ENCODE measurements around the gene ADD3. TPM values are rescaled to one million over a fixed set of nuclear protein-coding genes. Genes with fewer than 3 reads are reported as not detected.

Gene ADD3
- total and polyA plus RNA-seq, 2 of the 13 experiments (the other 11 are each of a cell fraction or from before 2014, with no cell fraction given) = 44.7 to 57.5 TPM

DNA sequence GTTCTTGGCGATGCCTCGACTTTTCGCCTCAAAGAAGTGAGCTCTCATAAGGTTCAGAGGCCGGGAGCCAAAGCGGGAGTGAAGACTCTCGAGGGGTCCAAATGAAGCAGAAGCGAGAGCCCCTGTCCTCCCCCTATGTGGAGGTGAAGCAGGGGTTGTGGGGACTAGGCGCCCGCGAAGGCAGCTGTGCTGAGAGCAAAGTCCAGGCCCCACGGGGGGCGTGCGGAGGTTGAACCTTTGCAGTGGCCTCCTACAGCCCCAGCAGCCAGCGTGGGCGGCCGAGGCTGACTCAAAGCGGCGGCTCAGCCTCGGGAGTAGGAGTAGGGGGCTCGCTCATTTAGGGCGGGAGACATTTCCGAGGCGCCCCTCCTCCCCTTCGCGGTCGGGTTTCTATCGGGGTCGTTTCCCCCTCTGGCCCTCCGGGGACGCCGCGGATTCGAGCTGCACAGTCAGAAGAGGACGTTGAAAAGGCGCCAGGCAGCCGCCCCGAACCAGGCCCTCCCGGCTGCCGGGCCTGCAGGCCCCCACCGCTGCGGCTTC lies 553 bp upstream of the ADD3 start (continued):
- no peak; the same call in 1 of the 2 replicates for TF ChIP-seq NFIC (IDR thresholded peaks at IDR 0.05; ENCODE audit: low read length)
- TF ChIP-seq SMARCC2 (IDR thresholded peaks at IDR 0.05) = no peak
- TF ChIP-seq ZNF354B (CRISPR knock-in tag; IDR thresholded peaks at IDR 0.05) = no peak
- peak; percentile 76; the same call in 1 of the 2 replicates for TF ChIP-seq SALL2 (CRISPR knock-in tag; IDR thresholded peaks at IDR 0.05)
- TF ChIP-seq, protein P1, sequence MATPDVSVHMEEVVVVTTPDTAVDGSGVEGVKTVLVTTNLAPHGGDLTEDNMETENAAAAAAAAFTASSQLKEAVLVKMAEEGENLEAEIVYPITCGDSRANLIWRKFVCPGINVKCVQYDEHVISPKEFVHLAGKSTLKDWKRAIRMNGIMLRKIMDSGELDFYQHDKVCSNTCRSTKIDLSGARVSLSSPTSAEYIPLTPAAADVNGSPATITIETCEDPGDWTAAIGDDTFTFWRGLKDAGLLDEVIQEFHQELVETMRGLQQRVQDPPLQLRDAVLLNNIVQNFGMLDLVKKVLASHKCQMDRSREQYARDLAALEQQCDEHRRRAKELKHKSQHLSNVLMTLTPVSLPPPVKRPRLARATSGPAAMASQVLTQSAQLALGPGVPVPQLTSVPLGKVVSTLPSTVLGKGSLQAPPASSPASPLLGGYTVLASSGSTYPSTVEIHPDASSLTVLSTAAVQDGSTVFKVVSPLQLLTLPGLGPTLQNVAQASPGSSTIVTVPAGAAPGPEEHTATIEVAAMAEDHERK (CRISPR knock-in tag; IDR thresholded peaks at IDR 0.05; ENCODE audit: low read depth) = no peak
- TF ChIP-seq, protein P2, sequence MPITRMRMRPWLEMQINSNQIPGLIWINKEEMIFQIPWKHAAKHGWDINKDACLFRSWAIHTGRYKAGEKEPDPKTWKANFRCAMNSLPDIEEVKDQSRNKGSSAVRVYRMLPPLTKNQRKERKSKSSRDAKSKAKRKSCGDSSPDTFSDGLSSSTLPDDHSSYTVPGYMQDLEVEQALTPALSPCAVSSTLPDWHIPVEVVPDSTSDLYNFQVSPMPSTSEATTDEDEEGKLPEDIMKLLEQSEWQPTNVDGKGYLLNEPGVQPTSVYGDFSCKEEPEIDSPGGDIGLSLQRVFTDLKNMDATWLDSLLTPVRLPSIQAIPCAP (CRISPR knock-in tag; IDR thresholded peaks at IDR 0.05; ENCODE audit: low read depth) = no peak
- TF ChIP-seq GATAD2A (CRISPR knock-in tag; IDR thresholded peaks at IDR 0.05) = 0 out of 2 replicates have a peak, but pooled peaks have one; percentile 42
- no peak for TF ChIP-seq ZNF143 (CRISPR knock-in tag; IDR thresholded peaks at IDR 0.05)
- TF ChIP-seq, protein P3, sequence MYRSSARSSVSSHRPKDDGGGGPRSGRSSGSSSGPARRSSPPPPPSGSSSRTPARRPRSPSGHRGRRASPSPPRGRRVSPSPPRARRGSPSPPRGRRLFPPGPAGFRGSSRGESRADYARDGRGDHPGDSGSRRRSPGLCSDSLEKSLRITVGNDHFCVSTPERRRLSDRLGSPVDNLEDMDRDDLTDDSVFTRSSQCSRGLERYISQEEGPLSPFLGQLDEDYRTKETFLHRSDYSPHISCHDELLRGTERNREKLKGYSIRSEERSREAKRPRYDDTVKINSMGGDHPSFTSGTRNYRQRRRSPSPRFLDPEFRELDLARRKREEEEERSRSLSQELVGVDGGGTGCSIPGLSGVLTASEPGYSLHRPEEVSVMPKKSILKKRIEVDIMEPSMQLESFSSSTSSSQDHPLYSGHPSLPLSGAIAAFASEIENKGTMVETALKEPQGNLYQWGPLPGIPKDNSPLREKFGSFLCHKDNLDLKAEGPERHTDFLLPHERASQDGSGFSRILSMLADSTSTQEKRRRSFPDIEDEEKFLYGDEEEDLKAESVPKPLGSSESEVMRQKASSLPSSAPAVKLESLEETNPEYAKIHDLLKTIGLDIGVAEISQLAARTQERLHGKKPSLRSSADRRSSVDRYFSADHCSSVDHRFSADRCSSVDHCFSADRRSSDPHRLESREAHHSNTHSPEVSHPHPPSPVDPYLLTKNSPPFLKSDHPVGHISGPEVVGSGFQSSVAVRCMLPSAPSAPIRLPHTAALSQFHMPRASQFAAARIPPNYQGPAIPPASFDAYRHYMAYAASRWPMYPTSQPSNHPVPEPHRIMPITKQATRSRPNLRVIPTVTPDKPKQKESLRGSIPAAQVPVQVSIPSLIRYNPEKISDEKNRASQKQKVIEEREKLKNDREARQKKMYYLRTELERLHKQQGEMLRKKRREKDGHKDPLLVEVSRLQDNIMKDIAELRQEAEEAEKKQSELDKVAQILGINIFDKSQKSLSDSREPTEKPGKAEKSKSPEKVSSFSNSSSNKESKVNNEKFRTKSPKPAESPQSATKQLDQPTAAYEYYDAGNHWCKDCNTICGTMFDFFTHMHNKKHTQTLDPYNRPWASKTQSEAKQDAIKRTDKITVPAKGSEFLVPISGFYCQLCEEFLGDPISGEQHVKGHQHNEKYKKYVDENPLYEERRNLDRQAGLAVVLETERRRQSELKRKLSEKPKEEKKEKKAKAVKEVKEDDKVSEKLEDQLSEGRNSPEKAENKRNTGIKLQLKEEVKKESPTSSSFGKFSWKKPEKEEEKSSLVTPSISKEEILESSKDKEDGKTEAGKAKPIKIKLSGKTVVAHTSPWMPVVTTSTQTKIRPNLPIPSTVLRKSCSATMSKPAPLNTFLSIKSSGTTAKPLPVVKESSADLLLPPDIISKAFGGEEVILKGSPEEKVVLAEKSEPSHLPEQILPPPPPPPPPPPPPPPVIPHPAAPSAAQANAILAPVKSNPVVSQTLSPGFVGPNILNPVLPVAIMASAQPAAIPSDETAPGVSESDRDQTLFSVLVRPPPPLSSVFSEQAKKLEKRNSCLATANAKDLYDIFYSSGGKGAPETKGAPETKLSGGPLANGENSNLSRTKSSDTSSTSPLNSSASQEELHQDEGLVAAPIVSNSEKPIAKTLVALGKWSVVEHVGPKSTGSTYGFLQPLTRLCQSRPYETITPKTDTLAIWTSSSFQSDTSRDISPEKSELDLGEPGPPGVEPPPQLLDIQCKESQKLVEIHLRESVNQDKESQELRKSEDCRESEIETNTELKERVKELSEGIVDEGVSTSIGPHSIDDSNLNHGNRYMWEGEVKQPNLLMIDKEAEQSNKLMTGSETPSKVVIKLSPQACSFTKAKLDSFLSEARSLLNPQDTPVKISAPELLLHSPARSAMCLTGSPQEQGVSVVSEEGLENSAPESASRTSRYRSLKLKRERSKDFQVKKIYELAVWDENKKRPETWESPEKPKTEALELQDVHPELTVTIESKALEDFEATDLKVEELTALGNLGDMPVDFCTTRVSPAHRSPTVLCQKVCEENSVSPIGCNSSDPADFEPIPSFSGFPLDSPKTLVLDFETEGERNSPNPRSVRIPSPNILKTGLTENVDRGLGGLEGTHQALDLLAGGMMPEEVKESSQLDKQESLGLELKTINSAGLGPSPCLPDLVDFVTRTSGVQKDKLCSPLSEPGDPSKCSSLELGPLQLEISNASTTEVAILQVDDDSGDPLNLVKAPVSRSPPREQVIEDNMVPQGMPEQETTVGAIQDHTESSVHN (CRISPR knock-in tag; IDR thresholded peaks at IDR 0.05) = no peak
- no peak for TF ChIP-seq ZNF331 (CRISPR knock-in tag; IDR thresholded peaks at IDR 0.05)
- TF ChIP-seq ZNF383 (CRISPR knock-in tag; IDR thresholded peaks at IDR 0.05; ENCODE audit: borderline replicate concordance) = no peak
- no peak for TF ChIP-seq ZNF879 (CRISPR knock-in tag; IDR thresholded peaks at IDR 0.05)
- 0 out of 2 replicates have a peak, but pooled peaks have one; percentile 60 for TF ChIP-seq HNRNPL (IDR thresholded peaks at IDR 0.05; ENCODE audit: low read depth, low read length)
- TF ChIP-seq PITX1 (CRISPR knock-in tag; IDR thresholded peaks at IDR 0.05) = peak; percentile 65
- TF ChIP-seq, protein P4, sequence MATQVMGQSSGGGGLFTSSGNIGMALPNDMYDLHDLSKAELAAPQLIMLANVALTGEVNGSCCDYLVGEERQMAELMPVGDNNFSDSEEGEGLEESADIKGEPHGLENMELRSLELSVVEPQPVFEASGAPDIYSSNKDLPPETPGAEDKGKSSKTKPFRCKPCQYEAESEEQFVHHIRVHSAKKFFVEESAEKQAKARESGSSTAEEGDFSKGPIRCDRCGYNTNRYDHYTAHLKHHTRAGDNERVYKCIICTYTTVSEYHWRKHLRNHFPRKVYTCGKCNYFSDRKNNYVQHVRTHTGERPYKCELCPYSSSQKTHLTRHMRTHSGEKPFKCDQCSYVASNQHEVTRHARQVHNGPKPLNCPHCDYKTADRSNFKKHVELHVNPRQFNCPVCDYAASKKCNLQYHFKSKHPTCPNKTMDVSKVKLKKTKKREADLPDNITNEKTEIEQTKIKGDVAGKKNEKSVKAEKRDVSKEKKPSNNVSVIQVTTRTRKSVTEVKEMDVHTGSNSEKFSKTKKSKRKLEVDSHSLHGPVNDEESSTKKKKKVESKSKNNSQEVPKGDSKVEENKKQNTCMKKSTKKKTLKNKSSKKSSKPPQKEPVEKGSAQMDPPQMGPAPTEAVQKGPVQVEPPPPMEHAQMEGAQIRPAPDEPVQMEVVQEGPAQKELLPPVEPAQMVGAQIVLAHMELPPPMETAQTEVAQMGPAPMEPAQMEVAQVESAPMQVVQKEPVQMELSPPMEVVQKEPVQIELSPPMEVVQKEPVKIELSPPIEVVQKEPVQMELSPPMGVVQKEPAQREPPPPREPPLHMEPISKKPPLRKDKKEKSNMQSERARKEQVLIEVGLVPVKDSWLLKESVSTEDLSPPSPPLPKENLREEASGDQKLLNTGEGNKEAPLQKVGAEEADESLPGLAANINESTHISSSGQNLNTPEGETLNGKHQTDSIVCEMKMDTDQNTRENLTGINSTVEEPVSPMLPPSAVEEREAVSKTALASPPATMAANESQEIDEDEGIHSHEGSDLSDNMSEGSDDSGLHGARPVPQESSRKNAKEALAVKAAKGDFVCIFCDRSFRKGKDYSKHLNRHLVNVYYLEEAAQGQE (IDR thresholded peaks at IDR 0.05; ENCODE audit: borderline replicate concordance in 1 of 2, low read depth in 1 of 2, low read length in 2 of 2) = peak in 1 of 2 experiments; percentile 7; a peak in 1 of 4 replicates
- TF ChIP-seq PAWR (CRISPR knock-in tag; IDR thresholded peaks at IDR 0.05; ENCODE audit: borderline replicate concordance) = no peak

Data from HepG2 (cell line).